Trophoblast cell (in vitro differentiated cells and primary cell): Measurements from ENCODE around the gene FUT3.

Experiments used
- DNase-seq, 2 donors: peaks; one replicate each; pipeline ENCODE4 v3.0.0-alpha.2; 2016
- H2AFZ ChIP-seq: 2 replicates; pipeline ENCODE4 v1.6.1; 2013; ENCODE audit warnings: low read length, moderate library complexity, mild to moderate bottlenecking; ENCODE audit not compliant: insufficient read depth, poor library complexity
- H2AK5ac ChIP-seq: 2 replicates; pipeline ENCODE4 v1.6.1; 2013; ENCODE audit warnings: mild to moderate bottlenecking, low read length
- H2BK120ac ChIP-seq: 2 replicates; pipeline ENCODE4 v1.6.1; 2013; ENCODE audit warnings: low read length, mild to moderate bottlenecking, moderate library complexity; ENCODE audit not compliant: insufficient read depth, poor library complexity
- H2BK12ac ChIP-seq: 2 replicates; pipeline ENCODE4 v1.6.1; 2013; ENCODE audit warnings: mild to moderate bottlenecking, low read length, moderate library complexity
- H2BK5ac ChIP-seq: 2 replicates; pipeline ENCODE4 v1.6.1; 2013; ENCODE audit warnings: low read length, low read depth, moderate library complexity, mild to moderate bottlenecking; ENCODE audit not compliant: poor library complexity
- H3K14ac ChIP-seq: 2 replicates; pipeline ENCODE4 v1.6.1; 2013; ENCODE audit warnings: mild to moderate bottlenecking, low read length
- H3K18ac ChIP-seq: 2 replicates; pipeline ENCODE4 v1.6.1; 2013; ENCODE audit warnings: mild to moderate bottlenecking, low read length
- H3K23ac ChIP-seq: 2 replicates; pipeline ENCODE4 v1.6.1; 2013; ENCODE audit warnings: low read length
- H3K27ac ChIP-seq: 2 replicates; pipeline ENCODE4 v1.5.1; 2013; ENCODE audit warnings: low read depth, mild to moderate bottlenecking, inconsistent platforms, low read length, moderate library complexity
- H3K27me3 ChIP-seq: 2 replicates; pipeline ENCODE4 v1.6.1; 2013; ENCODE audit warnings: inconsistent platforms, mild to moderate bottlenecking, low read length, moderate library complexity; ENCODE audit not compliant: insufficient read depth
- H3K36me3 ChIP-seq, 2 experiments: 1 replicate in 1 of 2; 2 replicates in 1 of 2; pipeline ENCODE4 v1.6.1; 2013; ENCODE audit warnings: low read length in 2 of 2, mild to moderate bottlenecking in 2 of 2, moderate library complexity in 1 of 2; ENCODE audit not compliant: insufficient read depth in 2 of 2, control insufficient read depth in 1 of 2
- H3K4ac ChIP-seq: 2 replicates; pipeline ENCODE4 v1.6.1; 2013; ENCODE audit warnings: low read depth, mild to moderate bottlenecking, low read length, moderate library complexity
- H3K4me1 ChIP-seq, 2 experiments: 1 replicate in 1 of 2; 2 replicates in 1 of 2; pipeline ENCODE4 v1.6.1; 2013; ENCODE audit warnings: low read length in 2 of 2, mild to moderate bottlenecking in 2 of 2, moderate library complexity in 1 of 2; ENCODE audit not compliant: insufficient read depth in 2 of 2, control insufficient read depth in 1 of 2
- H3K4me2 ChIP-seq: 2 replicates; pipeline ENCODE4 v1.6.1; 2013; ENCODE audit warnings: inconsistent platforms, mild to moderate bottlenecking, low read length, moderate library complexity
- H3K4me3 ChIP-seq: 2 replicates; pipeline ENCODE4 v1.5.1; 2013; ENCODE audit warnings: mild to moderate bottlenecking, low read depth, low read length, inconsistent platforms
- H3K79me1 ChIP-seq: one replicate; pipeline ENCODE4 v1.6.1; 2013; ENCODE audit warnings: low read length
- H3K79me2 ChIP-seq: 2 replicates; pipeline ENCODE4 v1.6.1; 2013; ENCODE audit warnings: low read length, mild to moderate bottlenecking; ENCODE audit not compliant: control insufficient read depth, insufficient read depth, poor library complexity
- H3K9ac ChIP-seq: 2 replicates; pipeline ENCODE4 v1.6.1; 2013; ENCODE audit warnings: mild to moderate bottlenecking, low read length
- H3K9me3 ChIP-seq: 2 replicates; pipeline ENCODE4 v1.6.1; 2013; ENCODE audit warnings: low read depth, mild to moderate bottlenecking, control low read depth, inconsistent platforms, low read length; ENCODE audit not compliant: insufficient read depth
- H4K12ac ChIP-seq: 2 replicates; pipeline ENCODE4 v1.6.1; 2013; ENCODE audit warnings: low read depth, mild to moderate bottlenecking, low read length, moderate library complexity
- H4K8ac ChIP-seq: 2 replicates; pipeline ENCODE4 v1.6.1; 2013; ENCODE audit warnings: low read depth, mild to moderate bottlenecking, low read length, moderate library complexity
- H4K91ac ChIP-seq: one replicate; pipeline ENCODE4 v1.6.1; 2013; ENCODE audit warnings: low read depth, mild to moderate bottlenecking, low read length, moderate library complexity
- WGBS: extraction: QIAGEN DNeasy Blood & Tissue Kit; methylation state at CpG from one replicate; pipeline ENCODE4 v1.1.7; 2013; ENCODE audit warnings: missing lambda C conversion rate; ENCODE audit not compliant: insufficient read length, insufficient coverage; ENCODE audit errors: extremely low coverage; 5-methylcytosine and 5-hydroxymethylcytosine counted together

Gene FUT3

GRCh38 chr19:5832527-5833216 is 18.6 kb downstream of the FUT3 start:
- H4K8ac ChIP-seq, result no peak overlapping the region
- no peak overlapping the region for H3K14ac ChIP-seq
- H3K9ac ChIP-seq, result no peak overlapping the region
- no peak overlapping the region for H2AFZ ChIP-seq
- H3K36me3 ChIP-seq, result no peaks in the 10 kb centered on the region
- H2BK5ac ChIP-seq, result no peak overlapping the region
- H3K4me3 ChIP-seq, result peak overlapping the region; percentile 21
- H3K18ac ChIP-seq, result no peak overlapping the region
- peaks cover 15% of the 10 kb centered on the region for H3K79me1 ChIP-seq
- no peak overlapping the region for H4K91ac ChIP-seq
- H4K12ac ChIP-seq, result no peak overlapping the region
- DNase-seq, result no peak
- H3K27me3 ChIP-seq, result no peaks in the 10 kb centered on the region
- no peak overlapping the region for H3K23ac ChIP-seq
- peaks cover 11 to 13% of the 10 kb centered on the region in 2 experiments for H3K4me1 ChIP-seq
- no peak overlapping the region for H3K4ac ChIP-seq
- no peak overlapping the region for H3K4me2 ChIP-seq
- H3K9me3 ChIP-seq, result peaks cover 1% of the 10 kb centered on the region
- H2BK120ac ChIP-seq, result no peak overlapping the region
- H3K79me2 ChIP-seq, result peaks cover 4% of the 10 kb centered on the region
- WGBS, result no CpG with 5 or more reads among the region's 6 CpGs
- H3K27ac ChIP-seq, result no peak overlapping the region
- no peak overlapping the region for H2AK5ac ChIP-seq
- H2BK12ac ChIP-seq, result no peak overlapping the region

DNA sequence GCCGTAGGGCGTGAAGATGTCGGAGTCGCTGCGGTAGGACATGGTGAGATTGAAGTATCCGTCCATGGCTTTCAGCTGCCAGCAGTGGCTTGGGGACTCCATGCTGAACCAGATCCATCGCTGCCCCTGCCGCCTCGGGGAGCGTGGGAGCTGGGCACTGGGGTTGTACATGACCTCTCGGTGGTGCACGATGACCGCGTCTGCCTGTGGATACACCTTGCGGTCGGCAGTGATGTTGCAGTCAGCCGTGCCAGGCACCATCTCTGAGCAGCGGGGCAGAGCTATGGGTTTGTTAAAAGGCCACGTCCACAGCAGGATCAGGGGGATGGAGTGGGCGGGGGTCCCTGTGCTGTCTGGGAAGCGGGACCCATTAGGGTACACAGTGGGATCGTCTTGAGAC is 19.2 kb downstream of the FUT3 start:
- Histone ChIP-seq H3K23ac (no peak overlapping the region), H3K4me1 (peaks cover 11 to 17% of the 10 kb centered on the region in 2 experiments), H3K18ac (no peak overlapping the region), H2BK5ac (no peak overlapping the region), H4K12ac (no peak overlapping the region), H3K9ac (no peak overlapping the region), H3K4ac (no peak overlapping the region), H3K79me2 (peaks cover 4% of the 10 kb centered on the region), H3K4me2 (no peak overlapping the region), H3K27ac (no peak overlapping the region), H3K4me3 (peak overlapping the region; percentile 21), H3K14ac (no peak overlapping the region), H2AK5ac (peak overlapping the region; percentile 34), H3K36me3 (no peaks in the 10 kb centered on the region), H4K91ac (no peak overlapping the region), H2AFZ (no peak overlapping the region), H2BK120ac (no peak overlapping the region), H3K9me3 (peaks cover 1% of the 10 kb centered on the region), H4K8ac (no peak overlapping the region), H2BK12ac (no peak overlapping the region), H3K79me1 (peaks cover 15% of the 10 kb centered on the region), H3K27me3 (no peaks in the 10 kb centered on the region)
- DNase-seq, result no peak
- no CpG with 5 or more reads among the region's 22 CpGs for WGBS

DNA sequence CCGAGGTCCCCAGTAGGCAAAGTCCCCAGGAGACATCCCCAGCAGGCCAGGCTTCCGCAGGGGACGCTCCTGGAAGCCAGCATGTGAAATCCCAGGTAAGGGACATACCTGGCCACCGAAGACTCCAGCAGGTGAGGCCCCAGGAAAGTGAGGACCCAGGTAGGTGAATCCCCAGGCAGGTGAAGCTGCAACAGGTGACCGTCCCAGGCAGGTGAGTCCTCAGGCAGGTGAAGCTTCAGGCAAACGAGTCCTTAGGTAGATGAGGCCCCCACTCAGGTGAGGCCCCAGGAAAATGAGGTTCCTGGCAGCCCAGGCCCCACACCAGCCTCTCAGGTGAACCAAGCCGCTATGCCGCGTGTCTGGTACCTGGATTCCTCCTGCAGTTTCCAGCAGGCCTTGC is 20.1 kb downstream of the FUT3 start:
- no peak overlapping the region for H4K91ac ChIP-seq
- peaks cover 15% of the 10 kb centered on the region for H3K79me1 ChIP-seq
- no peak overlapping the region for H2BK120ac ChIP-seq
- H2BK5ac ChIP-seq, result no peak overlapping the region
- H3K4me2 ChIP-seq, result no peak overlapping the region
- no peak overlapping the region for H3K27ac ChIP-seq
- no peak overlapping the region for H2AFZ ChIP-seq
- DNase-seq, result no peak
- no peak overlapping the region for H3K23ac ChIP-seq
- no peak overlapping the region for H4K12ac ChIP-seq
- H2AK5ac ChIP-seq, result no peak overlapping the region
- H2BK12ac ChIP-seq, result no peak overlapping the region
- H3K18ac ChIP-seq, result no peak overlapping the region
- no peaks in the 10 kb centered on the region for H3K27me3 ChIP-seq
- no peak overlapping the region for H3K9ac ChIP-seq
- H3K4ac ChIP-seq, result no peak overlapping the region
- H3K14ac ChIP-seq, result no peak overlapping the region
- H3K4me3 ChIP-seq, result no peak overlapping the region
- H4K8ac ChIP-seq, result no peak overlapping the region
- H3K4me1 ChIP-seq, result peaks cover 11 to 17% of the 10 kb centered on the region in 2 experiments
- H3K79me2 ChIP-seq, result peaks cover 4% of the 10 kb centered on the region
- H3K36me3 ChIP-seq, result no peaks in the 10 kb centered on the region
- H3K9me3 ChIP-seq, result peaks cover 1% of the 10 kb centered on the region
- WGBS, result no CpG with 5 or more reads among the region's 9 CpGs

DNA sequence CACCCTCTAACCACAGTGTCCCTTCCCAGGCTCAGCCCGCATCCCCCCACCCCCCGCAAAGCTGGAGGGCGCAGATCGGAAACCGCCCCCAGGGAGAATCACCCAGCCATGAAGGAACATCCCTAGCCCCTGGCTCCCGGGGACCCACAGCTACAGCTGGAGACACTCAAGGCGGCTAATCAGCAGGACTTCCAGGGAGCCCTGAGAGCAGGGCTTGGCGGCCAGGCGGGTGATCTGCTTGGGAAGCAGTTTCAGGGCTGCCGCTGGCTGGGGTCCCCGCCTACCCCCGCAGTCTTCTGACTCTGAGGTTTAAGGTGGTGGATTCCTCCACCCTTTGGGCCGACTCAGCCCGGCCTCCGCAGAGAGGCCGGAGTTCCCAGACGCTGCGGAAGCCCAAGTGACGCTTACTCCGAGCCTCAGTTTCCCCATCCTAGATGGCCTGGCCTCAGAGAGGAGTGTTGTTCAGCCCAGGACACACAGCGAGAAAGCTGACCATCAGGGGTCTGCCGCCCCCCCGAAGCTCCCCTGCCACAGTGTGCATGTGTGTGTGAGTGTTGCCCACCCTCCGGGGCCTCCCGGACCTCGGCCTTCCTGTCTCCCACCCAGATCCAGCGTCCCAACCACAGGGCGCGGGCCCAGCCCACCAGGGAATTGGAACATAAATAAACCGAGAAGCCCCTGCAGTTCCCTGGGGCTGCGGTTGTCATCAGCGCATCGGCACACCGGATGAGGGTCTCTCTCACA is 21.5 kb downstream of the FUT3 start:
- Histone ChIP-seq H4K91ac (peak overlapping the region; percentile 51), H3K27me3 (no peaks in the 10 kb centered on the region), H3K36me3 (no peaks in the 10 kb centered on the region), H3K79me2 (peaks cover 4% of the 10 kb centered on the region), H3K4me3 (no peak overlapping the region), H4K8ac (peak overlapping the region; percentile 74), H3K18ac (peak overlapping the region; percentile 30), H3K9ac (no peak overlapping the region), H4K12ac (peak overlapping the region; percentile 46), H3K9me3 (no peaks in the 10 kb centered on the region), H2AFZ (peak overlapping the region; percentile 19), H3K4me2 (peak overlapping the region; percentile 71), H3K27ac (no peak overlapping the region), H2BK5ac (peak overlapping the region; percentile 9), H2BK120ac (no peak overlapping the region), H3K4ac (no peak overlapping the region), H2AK5ac (no peak overlapping the region), H3K4me1 (peaks cover 11 to 17% of the 10 kb centered on the region in 2 experiments), H3K23ac (no peak overlapping the region), H3K14ac (peak overlapping the region; percentile 30), H2BK12ac (peak overlapping the region; percentile 42), H3K79me1 (peaks cover 15% of the 10 kb centered on the region)
- WGBS, result no CpG with 5 or more reads among the region's 34 CpGs
- DNase-seq, result no peak
